ENCODE measurements around the gene CHCHD3.

The CHCHD3 gene

DNA sequence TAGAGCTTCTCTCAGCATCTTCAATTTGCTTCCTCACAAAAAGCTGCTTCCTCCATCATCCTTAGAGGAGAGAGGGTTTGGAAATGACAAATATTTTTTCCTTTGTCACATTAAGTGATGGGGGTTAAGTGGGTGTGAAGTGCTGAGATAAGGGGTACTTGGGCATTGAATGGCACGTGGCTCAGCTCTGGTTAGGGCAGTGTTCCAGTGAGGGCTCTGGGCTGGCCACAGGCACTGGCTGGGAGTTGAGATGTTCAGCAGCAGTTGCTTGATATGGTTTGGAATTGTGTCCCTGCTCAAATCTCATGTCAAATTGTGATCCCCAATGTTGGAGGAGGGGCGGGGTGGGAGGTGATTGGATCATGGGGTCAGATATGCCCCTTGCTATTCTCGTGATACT lies 33.7 kb upstream of the CHCHD3 start:
- no peak for TF ChIP-seq CTCF (conservative IDR thresholded peaks at IDR 0.05; ENCODE audit: low read depth, low read length)
- no peaks in the 10 kb centered on the region for H3K27me3 ChIP-seq (ENCODE audit: insufficient read depth, low read depth)
- H4K20me1 ChIP-seq (ENCODE audit: insufficient read depth), result no peaks in the 10 kb centered on the region
- H3K9ac ChIP-seq, result no peak overlapping the region
- H3K79me2 ChIP-seq (ENCODE audit: insufficient read depth, low read depth), result no peaks in the 10 kb centered on the region
- no peaks in the 10 kb centered on the region for H3K4me1 ChIP-seq (ENCODE audit: low read depth, poor library complexity, severe bottlenecking)
- no peak overlapping the region for H3K4me2 ChIP-seq
- H2AFZ ChIP-seq (ENCODE audit: low read depth), result no peak overlapping the region
- H3K27ac ChIP-seq, result no peak overlapping the region
- H3K36me3 ChIP-seq (ENCODE audit: insufficient read depth), result no peaks in the 10 kb centered on the region
- H3K4me3 ChIP-seq (IDR thresholded peaks at IDR 0.05; ENCODE audit: insufficient read depth, low read depth, low read length), result no peak overlapping the region

- Histone ChIP-seq H2AFZ (ENCODE audit: low read depth) (no peak overlapping the region), H3K4me2 (no peak overlapping the region), H3K79me2 (ENCODE audit: insufficient read depth, low read depth) (no peaks in the 10 kb centered on the region), H3K9ac (no peak overlapping the region), H3K36me3 (ENCODE audit: insufficient read depth) (no peaks in the 10 kb centered on the region), H4K20me1 (ENCODE audit: insufficient read depth) (no peaks in the 10 kb centered on the region), H3K27ac (no peak overlapping the region), H3K27me3 (ENCODE audit: insufficient read depth, low read depth) (no peaks in the 10 kb centered on the region), H3K4me1 (ENCODE audit: low read depth, poor library complexity, severe bottlenecking) (no peaks in the 10 kb centered on the region), H3K4me3 (IDR thresholded peaks at IDR 0.05; ENCODE audit: insufficient read depth, low read depth, low read length) (no peak overlapping the region)
- TF ChIP-seq CTCF (conservative IDR thresholded peaks at IDR 0.05; ENCODE audit: low read depth, low read length), result no peak
These were observed 32.6 kb upstream of the CHCHD3 start for GRCh38 chr7:133114519-133114918.

- H3K4me2 ChIP-seq, result no peak overlapping the region
- no peak overlapping the region for H3K27ac ChIP-seq
- no peaks in the 10 kb centered on the region for H3K79me2 ChIP-seq (ENCODE audit: insufficient read depth, low read depth)
- H3K36me3 ChIP-seq (ENCODE audit: insufficient read depth), result no peaks in the 10 kb centered on the region
- no peaks in the 10 kb centered on the region for H3K4me1 ChIP-seq (ENCODE audit: low read depth, poor library complexity, severe bottlenecking)
- no peaks in the 10 kb centered on the region for H4K20me1 ChIP-seq (ENCODE audit: insufficient read depth)
- no peak overlapping the region for H3K4me3 ChIP-seq (IDR thresholded peaks at IDR 0.05; ENCODE audit: insufficient read depth, low read depth, low read length)
- TF ChIP-seq CTCF (conservative IDR thresholded peaks at IDR 0.05; ENCODE audit: low read depth, low read length), result no peak
- no peaks in the 10 kb centered on the region for H3K27me3 ChIP-seq (ENCODE audit: insufficient read depth, low read depth)
- no peak overlapping the region for H3K9ac ChIP-seq
- no peak overlapping the region for H2AFZ ChIP-seq (ENCODE audit: low read depth)
These were observed 31.1 kb upstream of the CHCHD3 start for GRCh38 chr7:133112976-133113375.

DNA sequence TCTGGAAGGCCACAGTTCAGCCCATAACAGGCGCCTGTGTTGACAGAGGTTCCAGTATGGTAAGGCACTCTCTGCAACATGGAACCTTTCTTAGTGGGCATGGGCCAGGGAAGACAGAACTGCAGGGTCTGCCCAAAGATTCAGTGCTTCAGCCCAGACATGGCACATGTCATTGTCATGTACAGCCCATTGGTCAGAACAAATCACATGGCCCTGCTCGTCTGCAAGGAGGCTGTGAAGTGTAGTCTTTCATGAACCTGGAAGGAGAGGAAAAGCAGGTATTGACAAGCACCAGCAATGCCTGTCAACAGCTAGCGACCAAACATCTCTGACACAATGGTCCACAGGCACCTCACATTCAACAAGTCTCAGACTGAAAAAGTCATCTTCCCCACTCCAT lies 30.4 kb upstream of the CHCHD3 start:
- no peak overlapping the region for H3K27ac ChIP-seq
- no peaks in the 10 kb centered on the region for H3K4me1 ChIP-seq (ENCODE audit: low read depth, poor library complexity, severe bottlenecking)
- no peak overlapping the region for H3K4me2 ChIP-seq
- no peak overlapping the region for H3K9ac ChIP-seq
- H3K36me3 ChIP-seq (ENCODE audit: insufficient read depth), result no peaks in the 10 kb centered on the region
- no peaks in the 10 kb centered on the region for H3K79me2 ChIP-seq (ENCODE audit: insufficient read depth, low read depth)
- no peak overlapping the region for H3K4me3 ChIP-seq (IDR thresholded peaks at IDR 0.05; ENCODE audit: insufficient read depth, low read depth, low read length)
- H3K27me3 ChIP-seq (ENCODE audit: insufficient read depth, low read depth), result no peaks in the 10 kb centered on the region
- H2AFZ ChIP-seq (ENCODE audit: low read depth), result no peak overlapping the region
- no peak for TF ChIP-seq CTCF (conservative IDR thresholded peaks at IDR 0.05; ENCODE audit: low read depth, low read length)
- H4K20me1 ChIP-seq (ENCODE audit: insufficient read depth), result no peaks in the 10 kb centered on the region

- H2AFZ ChIP-seq (ENCODE audit: low read depth), result no peak overlapping the region
- no peaks in the 10 kb centered on the region for H4K20me1 ChIP-seq (ENCODE audit: insufficient read depth)
- no peaks in the 10 kb centered on the region for H3K4me1 ChIP-seq (ENCODE audit: low read depth, poor library complexity, severe bottlenecking)
- no peak overlapping the region for H3K4me3 ChIP-seq (IDR thresholded peaks at IDR 0.05; ENCODE audit: insufficient read depth, low read depth, low read length)
- no peak overlapping the region for H3K9ac ChIP-seq
- no peak overlapping the region for H3K27ac ChIP-seq
- H3K27me3 ChIP-seq (ENCODE audit: insufficient read depth, low read depth), result no peaks in the 10 kb centered on the region
- no peaks in the 10 kb centered on the region for H3K79me2 ChIP-seq (ENCODE audit: insufficient read depth, low read depth)
- H3K4me2 ChIP-seq, result no peak overlapping the region
- no peak for TF ChIP-seq CTCF (conservative IDR thresholded peaks at IDR 0.05; ENCODE audit: low read depth, low read length)
- no peaks in the 10 kb centered on the region for H3K36me3 ChIP-seq (ENCODE audit: insufficient read depth)
These were observed 28.4 kb upstream of the CHCHD3 start for GRCh38 chr7:133110312-133110711.
